WERI-Rb-1 (cell line): ENCODE measurements around the gene HIVEP3.

ENCODE experiments used
- DNase-seq: peaks from one replicate; pipeline ENCODE4 v3.0.0-alpha.2; 2020
- H3K27ac ChIP-seq: fragments of 250-450 bp; sonication (Bioruptor Pico); 2 replicates; pipeline ENCODE4 v1.5.1; 2020; ENCODE audit warnings: mild to moderate bottlenecking, moderate library complexity
- H3K27me3 ChIP-seq: fragments of 250-450 bp; sonication (Bioruptor Pico); 2 replicates; pipeline ENCODE4 v1.5.1; 2021; ENCODE audit warnings: mild to moderate bottlenecking, low read depth, moderate library complexity; ENCODE audit not compliant: insufficient read depth, severe bottlenecking
- H3K36me3 ChIP-seq: fragments of 250-450 bp; sonication (Bioruptor Pico); 2 replicates; pipeline ENCODE4 v1.5.1; 2020; ENCODE audit warnings: mild to moderate bottlenecking, moderate library complexity
- H3K4me3 ChIP-seq: 2 replicates; pipeline ENCODE4 v1.5.1; 2011; ENCODE audit warnings: low read depth, mild to moderate bottlenecking, control low read depth, low read length
- H3K9me3 ChIP-seq: fragments of 250-450 bp; sonication (Bioruptor Pico); 2 replicates; pipeline ENCODE4 v1.5.1; 2021; ENCODE audit warnings: mild to moderate bottlenecking, moderate library complexity; ENCODE audit not compliant: severe bottlenecking
- TF ChIP-seq, protein P1 (sequence below): IDR thresholded peaks from 2 replicates; pipeline ENCODE4 v1.5.1; 2011; ENCODE audit warnings: low read depth, mild to moderate bottlenecking, control low read depth, inconsistent platforms, low read length

Gene HIVEP3

DNA sequence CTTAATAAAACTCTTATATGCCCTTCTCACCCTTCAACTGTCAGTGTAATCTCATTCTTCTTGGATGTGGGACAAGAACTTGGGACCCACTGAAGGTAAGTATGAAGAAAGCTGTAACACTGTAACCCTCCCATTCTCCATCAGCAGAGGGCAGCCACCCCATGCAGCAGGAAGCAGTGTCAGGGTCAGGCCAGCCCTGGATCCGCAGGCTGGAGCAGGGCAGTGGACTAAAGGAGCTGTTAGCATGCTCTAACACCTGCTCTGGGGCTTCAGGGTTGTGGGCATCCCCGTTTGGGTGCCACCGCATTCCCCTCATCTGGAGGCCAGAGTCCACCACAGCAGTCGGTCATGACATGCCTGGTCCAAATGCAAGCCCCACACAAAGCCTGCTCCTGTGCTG, 156.5 kb downstream of the HIVEP3 start:
- no peak for DNase-seq

DNA sequence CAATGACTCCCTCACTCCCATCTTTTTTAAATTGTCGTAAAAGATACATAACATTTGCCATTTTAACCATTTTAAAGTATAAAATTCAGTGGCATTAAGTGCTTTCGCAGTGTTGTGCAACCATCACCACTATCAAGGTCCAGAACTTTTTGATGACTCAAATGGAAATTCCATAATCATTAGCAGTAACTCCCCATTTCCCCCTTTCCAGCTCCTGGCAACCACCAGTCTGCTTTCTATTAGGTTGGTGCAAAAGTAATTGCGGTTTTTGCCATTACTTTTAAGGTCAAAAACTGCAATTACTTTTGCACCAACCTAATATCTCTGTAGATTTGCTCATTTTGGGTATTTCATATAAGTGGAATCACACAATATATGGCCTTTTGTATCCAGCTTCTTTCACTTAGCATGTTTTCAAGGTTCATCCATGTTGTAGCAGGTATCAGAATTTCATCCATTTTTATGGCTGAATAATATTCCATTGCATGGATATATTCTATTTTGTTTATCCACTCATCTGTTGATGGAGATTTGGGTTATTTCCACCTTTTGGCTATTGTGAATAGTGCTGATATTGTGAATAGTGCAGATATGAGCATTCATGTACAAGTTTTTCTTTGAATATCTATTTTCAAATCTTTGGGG, 159.7 kb downstream of the HIVEP3 start:
- Histone ChIP-seq H3K27me3 (no peaks in the 10 kb centered on the region), H3K9me3 (peaks cover 5% of the 10 kb centered on the region), H3K4me3 (no peak overlapping the region), H3K36me3 (no peaks in the 10 kb centered on the region), H3K27ac (no peak overlapping the region)
- TF ChIP-seq, protein P1, sequence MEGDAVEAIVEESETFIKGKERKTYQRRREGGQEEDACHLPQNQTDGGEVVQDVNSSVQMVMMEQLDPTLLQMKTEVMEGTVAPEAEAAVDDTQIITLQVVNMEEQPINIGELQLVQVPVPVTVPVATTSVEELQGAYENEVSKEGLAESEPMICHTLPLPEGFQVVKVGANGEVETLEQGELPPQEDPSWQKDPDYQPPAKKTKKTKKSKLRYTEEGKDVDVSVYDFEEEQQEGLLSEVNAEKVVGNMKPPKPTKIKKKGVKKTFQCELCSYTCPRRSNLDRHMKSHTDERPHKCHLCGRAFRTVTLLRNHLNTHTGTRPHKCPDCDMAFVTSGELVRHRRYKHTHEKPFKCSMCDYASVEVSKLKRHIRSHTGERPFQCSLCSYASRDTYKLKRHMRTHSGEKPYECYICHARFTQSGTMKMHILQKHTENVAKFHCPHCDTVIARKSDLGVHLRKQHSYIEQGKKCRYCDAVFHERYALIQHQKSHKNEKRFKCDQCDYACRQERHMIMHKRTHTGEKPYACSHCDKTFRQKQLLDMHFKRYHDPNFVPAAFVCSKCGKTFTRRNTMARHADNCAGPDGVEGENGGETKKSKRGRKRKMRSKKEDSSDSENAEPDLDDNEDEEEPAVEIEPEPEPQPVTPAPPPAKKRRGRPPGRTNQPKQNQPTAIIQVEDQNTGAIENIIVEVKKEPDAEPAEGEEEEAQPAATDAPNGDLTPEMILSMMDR: no peak
- DNase-seq: no peak

More for the DNA sequence above, 156.5 kb downstream of the HIVEP3 start:
- Histone ChIP-seq H3K27ac (no peak overlapping the region), H3K27me3 (no peaks in the 10 kb centered on the region), H3K36me3 (no peaks in the 10 kb centered on the region), H3K9me3 (peaks cover 5% of the 10 kb centered on the region), H3K4me3 (no peak overlapping the region)
- TF ChIP-seq, protein P1: peak; percentile 26

DNA sequence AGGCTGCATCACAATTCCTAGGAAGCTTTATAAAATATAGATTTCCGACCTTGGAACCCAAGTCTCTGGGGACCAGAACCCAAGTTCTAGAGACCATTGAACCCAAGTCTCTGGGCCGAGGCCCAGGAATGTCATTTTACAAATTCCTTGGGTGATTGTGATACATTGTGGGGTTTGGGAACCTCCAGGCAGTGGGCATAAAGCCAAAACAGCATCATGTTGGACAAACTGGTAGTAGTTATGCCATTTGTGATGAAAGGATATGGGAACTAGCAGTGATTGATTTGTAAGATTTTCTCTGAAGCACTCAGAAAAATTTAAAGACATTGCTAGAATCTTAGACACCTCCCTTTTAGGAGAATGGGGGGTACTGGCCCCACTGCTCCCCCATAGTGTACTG, 160.2 kb downstream of the HIVEP3 start:
- TF ChIP-seq, protein P1: no peak
- Histone ChIP-seq H3K4me3 (no peak overlapping the region), H3K36me3 (no peaks in the 10 kb centered on the region), H3K9me3 (peaks cover 5% of the 10 kb centered on the region), H3K27ac (no peak overlapping the region), H3K27me3 (no peaks in the 10 kb centered on the region)
- no peak for DNase-seq

DNA sequence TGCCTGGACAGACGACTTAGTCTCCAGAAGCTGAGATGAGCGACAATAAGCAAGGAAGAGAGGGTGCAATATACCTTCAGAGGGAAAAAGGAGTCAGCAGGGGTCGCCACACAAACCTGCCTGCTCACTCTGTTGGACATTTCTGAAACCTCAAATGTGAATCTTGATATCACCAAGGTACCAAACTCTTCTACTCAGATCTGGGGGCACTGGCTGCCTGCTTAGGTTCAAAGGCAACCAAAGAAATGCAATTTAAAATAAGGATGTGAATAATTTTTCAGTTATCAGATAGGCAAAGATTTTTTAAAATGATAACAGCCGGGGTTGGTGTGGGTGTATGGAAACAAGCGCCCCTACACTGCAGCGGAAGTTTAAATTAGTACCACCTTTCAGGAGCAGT, 164.2 kb downstream of the HIVEP3 start:
- Histone ChIP-seq H3K36me3 (no peaks in the 10 kb centered on the region), H3K27ac (no peak overlapping the region), H3K27me3 (no peaks in the 10 kb centered on the region), H3K9me3 (no peaks in the 10 kb centered on the region), H3K4me3 (no peak overlapping the region)
- TF ChIP-seq, protein P1: peak; percentile 39; the same call in 1 of the 2 replicates
- DNase-seq: peak; percentile 19

DNA sequence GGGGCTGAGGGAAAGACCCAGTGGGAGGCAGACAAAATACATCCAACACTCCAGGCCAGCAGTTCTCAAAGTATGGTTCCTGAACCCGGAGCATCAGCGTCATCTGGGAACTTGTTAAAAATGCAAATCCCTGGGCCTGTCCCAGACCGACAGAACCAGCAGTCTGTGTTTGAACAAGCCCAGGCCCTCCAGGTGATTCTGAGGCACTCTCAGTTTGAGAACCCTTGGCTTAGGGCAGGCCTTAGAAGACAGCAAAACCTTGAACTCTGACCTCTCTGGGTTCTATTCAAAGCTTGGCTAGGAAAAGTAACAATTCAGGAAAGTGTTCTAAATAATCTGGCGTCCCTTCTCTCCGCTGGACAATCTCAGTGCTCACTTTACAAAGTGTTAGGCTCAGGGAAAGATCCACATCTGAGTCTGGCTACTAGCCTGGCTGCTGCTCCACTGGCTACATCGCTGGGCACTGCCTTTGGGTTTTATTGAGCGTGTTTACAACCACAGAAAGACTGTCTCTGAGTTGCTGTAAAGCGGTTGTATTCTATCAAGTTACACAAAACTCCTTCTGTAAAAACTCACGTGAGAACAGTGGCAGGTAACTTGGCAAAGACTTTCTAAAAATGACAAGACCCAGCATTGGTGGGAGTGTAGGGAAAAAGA, 166.1 kb downstream of the HIVEP3 start:
- Histone ChIP-seq H3K4me3 (no peak overlapping the region), H3K27ac (no peak overlapping the region), H3K27me3 (no peaks in the 10 kb centered on the region), H3K9me3 (no peaks in the 10 kb centered on the region), H3K36me3 (no peaks in the 10 kb centered on the region)
- TF ChIP-seq, protein P1: no peak
- no peak for DNase-seq
